Hypothalamus (tissue), 51 donors: Measurements from ENCODE around the gene BCAS3.
"Not testable (repeated sequence)": the region's sequence is repeated elsewhere in the genome, so short reads cannot be mapped to it uniquely, and the experiment has no call there.

Source experiments
- DNase-seq, 51 donors: peaks; one replicate each; lab custom pipeline; 2025; lab: John Stamatoyannopoulos, UW

The BCAS3 gene

GRCh38 chr17:60781880-60782412 is 104.3 kb downstream of the BCAS3 start:
- no peak for DNase-seq

- no peak for DNase-seq
These were observed 105.1 kb downstream of the BCAS3 start for GRCh38 chr17:60782742-60783141.

- no peak for DNase-seq
These were observed 112.6 kb downstream of the BCAS3 start for GRCh38 chr17:60790205-60790604.

- DNase-seq: no peak
These were observed 114.7 kb downstream of the BCAS3 start for GRCh38 chr17:60792250-60792898.

- no peak for DNase-seq
These were observed 120.9 kb downstream of the BCAS3 start for GRCh38 chr17:60798576-60798975.

- DNase-seq: no peak
These were observed 124.7 kb downstream of the BCAS3 start for GRCh38 chr17:60802377-60802776.

GRCh38 chr17:60803059-60803458 is 125.4 kb downstream of the BCAS3 start:
- DNase-seq: no peak

- no peak for DNase-seq
These were observed 127.2 kb downstream of the BCAS3 start for GRCh38 chr17:60804831-60805230.

GRCh38 chr17:60809421-60809820 is 131.8 kb downstream of the BCAS3 start:
- DNase-seq: no peak

- not testable (repeated sequence) for DNase-seq
These were observed 137.3 kb downstream of the BCAS3 start for GRCh38 chr17:60814941-60815340.

- no peak for DNase-seq
These were observed 139.5 kb downstream of the BCAS3 start for GRCh38 chr17:60817192-60817591.

- DNase-seq: no peak
These were observed 141.9 kb downstream of the BCAS3 start for GRCh38 chr17:60819447-60820130.

- DNase-seq: no peak
These were observed 145.9 kb downstream of the BCAS3 start for GRCh38 chr17:60823515-60823914.

- DNase-seq: no peak
These were observed 147.7 kb downstream of the BCAS3 start for GRCh38 chr17:60825351-60825750.

GRCh38 chr17:60827943-60828342 is 150.3 kb downstream of the BCAS3 start:
- DNase-seq: no peak

- no peak for DNase-seq
These were observed 154.5 kb downstream of the BCAS3 start for GRCh38 chr17:60832151-60832585.

- DNase-seq: no peak
These were observed 155.0 kb downstream of the BCAS3 start for GRCh38 chr17:60832631-60833030.

GRCh38 chr17:60840456-60840855 is 162.8 kb downstream of the BCAS3 start:
- DNase-seq: no peak

- no peak for DNase-seq
These were observed 167.4 kb downstream of the BCAS3 start for GRCh38 chr17:60845012-60845411.

GRCh38 chr17:60846175-60846574 is 168.5 kb downstream of the BCAS3 start:
- no peak for DNase-seq

- no peak for DNase-seq
These were observed 173.5 kb downstream of the BCAS3 start for GRCh38 chr17:60851181-60851580.

- peak in 2 of 51 donors; percentile 3 to 4 for DNase-seq
These were observed 180.0 kb downstream of the BCAS3 start for GRCh38 chr17:60857556-60858080.
